GM13976 (cell line): ENCODE results near the gene DRC1.
"Not testable (repeated sequence)": the region's sequence is repeated elsewhere in the genome, so short reads cannot be mapped to it uniquely, and the experiment has no call there.

Source experiments
- DNase-seq: peaks from one replicate; pipeline ENCODE4 v3.0.0; 2012; ENCODE audit warnings: low spot score
- in situ Hi-C: fragments of 300-500 bp; cut with MboI; formaldehyde crosslinking; loops from one replicate; pipeline ENCODE4 v1.12.0; 2022; ENCODE audit warnings: low sequenced_read_pairs, mixed read lengths, inconsistent platforms; ENCODE audit not compliant: unreplicated experiment
- TF ChIP-seq, protein P1 (sequence below): IDR thresholded peaks from 2 replicates; pipeline ENCODE4 v1.5.1; 2012; ENCODE audit warnings: borderline replicate concordance, mild to moderate bottlenecking; ENCODE audit not compliant: insufficient read depth; ENCODE audit errors: extremely low read depth, missing control alignments, control extremely low read depth

Gene DRC1

DNA sequence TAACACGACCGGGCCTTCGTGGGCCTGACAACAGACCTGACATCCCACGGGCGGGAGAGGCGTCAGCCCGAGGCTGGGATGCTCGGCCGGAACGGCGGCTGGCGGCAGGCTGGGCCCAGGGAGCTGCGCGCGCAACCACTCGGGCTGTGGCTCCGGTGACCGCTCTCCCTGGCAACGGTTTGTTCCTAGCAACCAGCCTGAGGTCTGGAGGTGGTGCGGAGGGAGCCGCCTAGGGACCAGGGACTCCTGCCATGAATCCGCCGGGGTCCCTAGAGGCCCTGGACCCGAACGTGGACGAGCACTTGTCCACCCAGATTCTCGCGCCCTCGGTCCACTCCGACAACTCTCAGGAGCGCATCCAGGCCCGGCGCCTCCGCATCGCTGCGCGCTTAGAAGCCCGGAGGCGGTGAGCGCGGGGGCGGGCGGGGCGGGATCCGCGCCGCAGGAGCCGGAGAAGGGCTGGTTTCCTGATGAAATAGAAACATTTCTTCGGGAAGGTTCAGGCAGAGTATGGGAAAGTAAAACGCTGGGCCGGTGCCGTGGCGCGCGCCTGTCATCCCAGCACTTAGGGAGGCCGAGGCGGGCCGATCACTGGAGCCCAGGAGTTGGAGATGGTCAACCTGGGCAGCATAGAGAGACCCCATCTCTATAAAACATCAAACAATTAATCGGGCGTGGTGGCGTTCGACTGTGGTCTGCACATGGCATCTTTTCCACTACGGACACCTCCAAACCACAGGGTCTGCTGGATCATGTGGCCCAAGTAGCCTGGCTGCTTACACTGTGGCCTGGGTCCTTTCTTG is at the start of gene DRC1:
DRC1 (plus strand) TSS at position 182 of the 803 bp plus-strand sequence; CDS start at position 252, 70 bp downstream.
- DNase-seq, result peak; percentile 76
- TF ChIP-seq, protein P1, sequence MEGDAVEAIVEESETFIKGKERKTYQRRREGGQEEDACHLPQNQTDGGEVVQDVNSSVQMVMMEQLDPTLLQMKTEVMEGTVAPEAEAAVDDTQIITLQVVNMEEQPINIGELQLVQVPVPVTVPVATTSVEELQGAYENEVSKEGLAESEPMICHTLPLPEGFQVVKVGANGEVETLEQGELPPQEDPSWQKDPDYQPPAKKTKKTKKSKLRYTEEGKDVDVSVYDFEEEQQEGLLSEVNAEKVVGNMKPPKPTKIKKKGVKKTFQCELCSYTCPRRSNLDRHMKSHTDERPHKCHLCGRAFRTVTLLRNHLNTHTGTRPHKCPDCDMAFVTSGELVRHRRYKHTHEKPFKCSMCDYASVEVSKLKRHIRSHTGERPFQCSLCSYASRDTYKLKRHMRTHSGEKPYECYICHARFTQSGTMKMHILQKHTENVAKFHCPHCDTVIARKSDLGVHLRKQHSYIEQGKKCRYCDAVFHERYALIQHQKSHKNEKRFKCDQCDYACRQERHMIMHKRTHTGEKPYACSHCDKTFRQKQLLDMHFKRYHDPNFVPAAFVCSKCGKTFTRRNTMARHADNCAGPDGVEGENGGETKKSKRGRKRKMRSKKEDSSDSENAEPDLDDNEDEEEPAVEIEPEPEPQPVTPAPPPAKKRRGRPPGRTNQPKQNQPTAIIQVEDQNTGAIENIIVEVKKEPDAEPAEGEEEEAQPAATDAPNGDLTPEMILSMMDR, result no peak
- in situ Hi-C loops, result no loop called here

DNA sequence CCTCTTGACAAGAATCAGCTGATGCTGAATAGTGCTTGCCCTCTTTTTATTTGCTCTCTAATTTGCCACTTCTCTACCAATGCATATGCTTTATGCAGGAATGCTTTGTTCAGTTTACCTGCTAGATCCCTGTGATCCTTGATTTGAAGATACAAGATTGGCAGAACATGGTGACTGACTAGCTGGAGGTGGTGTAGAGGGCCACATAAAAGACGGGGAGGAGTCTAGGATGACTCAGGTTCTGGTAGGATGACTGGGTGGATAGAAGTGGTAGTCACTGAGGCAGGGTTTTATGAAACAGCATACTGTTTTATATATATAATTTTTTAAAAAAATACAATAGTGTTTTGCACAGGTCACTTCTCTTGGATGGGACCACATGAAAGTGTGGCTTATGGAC is 48.8 kb upstream of the DRC1 start:
- in situ Hi-C loops, result no loop called here
- no peak for DNase-seq
- TF ChIP-seq, protein P1, result no peak

DNA sequence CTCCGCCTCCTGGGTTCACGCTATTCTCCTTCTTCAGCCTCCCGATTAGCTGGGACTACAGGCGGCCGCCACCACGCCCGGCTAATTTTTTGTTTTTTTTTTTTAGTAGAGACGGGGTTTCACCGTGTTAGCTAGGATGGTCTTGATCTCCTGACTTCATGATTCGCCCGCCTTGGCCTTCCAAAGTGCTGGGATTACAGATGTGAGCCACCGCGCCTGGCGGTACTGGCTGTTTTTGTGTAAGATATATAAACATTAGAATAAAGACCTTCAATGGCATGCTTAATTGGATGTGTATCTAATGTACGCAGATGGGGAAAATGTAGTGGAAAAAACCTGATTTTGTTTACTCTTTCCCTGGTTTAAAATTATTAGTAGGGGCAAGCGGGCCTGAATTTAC is 47.3 kb upstream of the DRC1 start:
- in situ Hi-C loops, DNase-seq: not testable (repeated sequence)

DNA sequence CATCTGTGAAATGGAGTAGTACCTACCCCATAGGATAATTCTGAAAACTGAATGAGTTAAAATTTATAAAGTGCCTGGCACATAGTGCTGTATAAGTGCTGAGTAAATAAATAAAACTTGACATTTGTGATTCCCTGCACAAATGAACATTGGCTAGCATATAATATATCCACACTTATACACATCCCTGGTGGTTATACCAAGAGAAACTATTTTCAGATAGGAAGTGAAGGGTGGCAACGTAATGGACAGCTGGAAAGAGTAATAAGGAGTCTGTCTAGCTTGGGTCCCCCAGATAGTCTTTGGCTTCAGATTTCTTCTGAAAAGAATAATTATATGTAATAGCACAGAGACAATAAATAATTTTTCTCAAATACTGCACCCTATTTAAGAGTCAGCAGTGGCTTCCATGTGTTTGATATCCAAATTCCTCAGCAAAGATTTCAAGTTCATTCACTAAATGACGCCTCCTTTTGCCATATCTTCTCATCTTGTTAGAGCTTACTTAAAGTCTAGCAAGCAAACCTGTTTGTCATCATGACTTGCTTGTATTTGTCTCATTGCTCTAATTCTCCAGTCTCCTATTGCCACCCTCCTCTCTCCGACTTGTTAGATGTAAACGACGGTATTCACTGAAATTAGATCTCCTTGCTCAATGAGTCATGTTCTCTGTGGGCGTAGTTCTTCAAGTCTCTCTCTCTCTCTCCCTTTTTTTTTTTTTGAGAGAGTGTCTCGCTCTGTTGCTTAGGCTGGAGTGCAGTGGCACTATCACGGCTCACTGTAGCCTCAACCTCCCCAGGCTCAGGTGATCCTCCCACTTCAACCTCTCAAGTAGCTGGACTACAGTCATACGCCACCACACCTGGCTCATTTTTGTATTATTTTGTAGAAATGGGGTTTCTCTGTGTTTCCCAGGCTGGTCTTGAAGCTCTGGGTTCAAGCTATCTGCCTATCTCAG is 46.4 kb upstream of the DRC1 start:
- DNase-seq, result no peak
- in situ Hi-C loops, result no loop called here
- TF ChIP-seq, protein P1, result no peak

DNA sequence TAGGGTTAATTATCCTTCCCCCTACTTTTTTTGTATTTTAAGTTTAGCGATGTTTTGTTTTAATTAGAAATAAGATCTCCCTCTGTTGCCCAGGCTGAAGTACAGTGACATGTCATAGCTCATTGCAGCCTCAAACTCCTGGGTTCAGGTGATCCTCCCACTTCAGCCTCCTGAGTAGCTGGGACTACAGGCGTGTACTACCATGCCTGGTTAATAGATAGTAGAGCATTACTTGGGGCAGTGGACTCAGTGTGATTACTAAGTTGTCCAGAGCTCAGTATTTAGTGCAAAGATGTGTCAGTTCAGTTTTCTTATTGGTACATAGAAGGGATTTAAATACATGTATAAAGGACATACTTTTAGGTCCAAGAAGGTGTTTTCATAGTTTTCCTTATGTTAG is 45.6 kb upstream of the DRC1 start:
- TF ChIP-seq, protein P1, result no peak
- in situ Hi-C loops, result no loop called here
- DNase-seq, result no peak

DNA sequence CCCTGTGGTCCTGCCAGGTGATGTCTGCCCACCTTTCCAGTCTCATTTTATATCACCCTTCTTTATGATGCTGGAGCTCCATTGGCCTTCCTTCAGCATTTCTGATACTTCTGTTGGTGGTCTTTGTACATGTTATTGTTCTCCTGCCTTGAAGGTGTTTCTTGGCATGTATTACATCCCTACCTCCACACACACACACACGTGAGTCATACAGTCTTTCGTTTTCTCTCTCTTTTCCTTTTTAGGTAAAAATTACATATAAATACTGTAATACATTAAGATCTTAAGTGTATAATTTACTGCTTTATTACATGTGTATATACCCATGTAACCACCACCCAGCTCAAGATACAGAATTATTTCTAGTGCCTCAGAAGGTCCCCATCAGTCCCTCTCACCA is 44.9 kb upstream of the DRC1 start:
- in situ Hi-C loops, result no loop called here
- TF ChIP-seq, protein P1, result no peak
- no peak for DNase-seq
